ENCODE data around the gene HSD11B2.
"Not testable (repeated sequence)": the region's sequence is repeated elsewhere in the genome, so short reads cannot be mapped to it uniquely, and the experiment has no call there.

The HSD11B2 gene

DNA sequence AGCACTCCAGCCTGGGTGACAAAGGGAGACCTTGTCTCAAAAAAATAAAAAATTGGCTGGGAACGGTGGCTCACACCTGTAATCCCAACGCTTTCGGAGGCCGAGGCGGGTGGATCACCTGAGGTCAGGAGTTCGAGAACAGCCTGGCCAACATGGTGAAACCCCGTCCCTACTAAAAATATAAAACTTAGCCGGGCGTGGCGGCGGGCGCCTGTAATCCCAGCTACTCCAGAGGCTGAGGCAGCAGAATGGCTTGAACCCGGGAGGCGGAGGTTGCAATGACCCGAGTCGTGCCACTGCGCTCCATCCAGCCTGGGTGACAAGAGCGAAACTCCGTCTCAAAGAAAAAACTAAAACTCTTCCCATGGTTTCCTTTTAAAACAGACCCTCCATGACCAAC lies 15.5 kb upstream of the HSD11B2 start:
- DNase-seq = not testable (repeated sequence)

DNA sequence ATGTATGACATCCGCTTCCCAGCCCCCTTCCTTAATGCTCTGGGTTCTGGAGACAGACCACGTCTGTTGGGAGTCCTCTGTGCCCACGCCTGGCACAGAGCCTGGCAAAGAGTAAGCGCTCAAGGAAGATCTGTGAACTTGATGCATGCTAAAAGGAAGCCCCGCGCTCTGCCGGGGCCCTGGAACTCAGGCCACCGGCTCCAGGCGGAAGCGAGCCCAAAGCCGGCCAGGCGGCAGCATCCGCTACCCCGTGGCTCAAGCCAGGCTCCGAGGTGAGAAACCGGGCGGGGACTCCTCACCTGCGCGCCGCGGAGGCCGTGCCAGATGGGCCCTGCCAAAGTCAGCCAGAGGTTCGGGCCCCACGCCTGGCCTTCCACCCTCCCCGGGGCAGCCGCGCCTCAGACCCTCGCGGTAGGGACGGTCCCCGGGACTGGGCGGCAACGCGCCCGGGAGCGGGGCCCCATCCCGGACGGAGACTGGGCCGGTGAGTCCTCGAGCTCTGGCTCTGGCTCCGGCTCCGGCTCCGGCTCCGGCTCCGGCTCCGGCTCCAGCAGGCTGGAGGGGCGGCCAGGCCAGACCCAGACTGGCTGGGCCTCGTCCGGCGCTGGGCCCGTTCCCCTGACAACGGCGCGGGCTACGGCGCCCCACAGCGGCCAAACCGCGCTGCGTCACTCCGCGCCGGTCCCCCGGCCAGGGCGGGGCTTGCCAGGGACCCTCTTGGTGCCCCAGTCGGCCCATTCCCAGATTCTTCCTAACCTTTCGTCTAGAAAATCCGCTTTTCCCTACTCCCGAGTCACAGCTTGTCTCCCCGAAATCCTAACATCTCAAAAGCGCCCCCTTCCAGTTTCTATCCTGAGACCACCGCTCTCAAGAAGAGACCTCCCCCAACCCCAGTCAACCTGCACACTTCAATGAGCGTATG lies 14.8 kb upstream of the HSD11B2 start, which contains the start of gene ZDHHC1:
TSS of gene ZDHHC1 (minus strand) at position 606 of the 922 bp plus-strand sequence. CDS start 8,702 bp downstream, outside the sequence.
- DNase-seq = peak; percentile 74

DNA sequence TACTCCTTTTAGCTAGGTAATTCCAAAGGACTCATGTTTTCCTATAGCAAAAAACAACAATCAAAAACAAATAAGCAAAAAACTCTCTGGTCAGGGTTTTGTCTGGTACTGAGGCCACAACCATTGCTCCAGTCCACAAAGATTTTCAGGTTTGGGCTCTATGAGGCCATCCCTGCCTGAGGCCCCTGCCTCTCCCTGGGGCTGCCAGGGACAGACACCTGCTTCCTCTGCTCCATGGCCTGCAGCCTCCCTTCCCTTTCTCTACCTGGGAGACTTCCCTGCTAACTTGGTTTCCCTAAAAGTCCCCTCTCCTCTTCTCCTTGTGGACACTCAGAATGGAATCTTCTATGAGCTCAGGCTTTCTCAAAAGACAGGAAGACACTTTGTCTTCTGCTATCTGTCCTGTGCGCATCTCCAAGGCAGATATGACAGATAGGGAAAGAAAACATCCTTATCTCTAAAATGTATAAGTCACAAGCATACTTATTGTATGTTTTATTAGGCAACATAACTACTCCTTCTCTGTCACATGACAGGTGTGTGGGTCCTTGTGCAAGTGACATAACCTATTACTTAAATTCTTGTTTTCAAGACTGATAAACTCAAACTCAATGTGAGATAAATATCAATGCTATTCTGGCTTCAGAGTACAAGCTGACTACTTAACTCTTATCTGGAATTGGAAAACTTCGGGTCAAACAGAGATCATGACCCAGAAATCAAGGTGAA lies 13.4 kb upstream of the HSD11B2 start:
- DNase-seq = no peak

DNA sequence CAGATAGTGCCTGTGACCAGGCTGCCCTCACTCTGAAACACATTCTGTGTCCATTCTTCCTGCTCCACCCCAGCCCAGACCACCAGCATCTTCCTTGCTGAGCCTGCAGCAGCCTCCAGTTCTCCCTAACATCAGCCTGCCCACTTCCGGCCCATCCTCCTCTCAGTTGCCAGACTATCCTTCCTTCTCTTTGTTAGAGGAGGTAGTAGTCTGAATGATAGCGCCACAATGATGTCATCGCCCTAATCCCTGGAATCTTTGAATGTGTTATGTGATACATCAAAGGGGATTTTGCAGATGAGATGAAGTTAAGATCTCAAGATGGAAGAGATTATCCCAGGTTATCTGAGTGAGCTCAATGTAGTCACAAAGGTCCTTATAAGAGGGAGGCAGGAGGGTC lies 11.4 kb upstream of the HSD11B2 start:
- DNase-seq = peak; percentile 36

DNA sequence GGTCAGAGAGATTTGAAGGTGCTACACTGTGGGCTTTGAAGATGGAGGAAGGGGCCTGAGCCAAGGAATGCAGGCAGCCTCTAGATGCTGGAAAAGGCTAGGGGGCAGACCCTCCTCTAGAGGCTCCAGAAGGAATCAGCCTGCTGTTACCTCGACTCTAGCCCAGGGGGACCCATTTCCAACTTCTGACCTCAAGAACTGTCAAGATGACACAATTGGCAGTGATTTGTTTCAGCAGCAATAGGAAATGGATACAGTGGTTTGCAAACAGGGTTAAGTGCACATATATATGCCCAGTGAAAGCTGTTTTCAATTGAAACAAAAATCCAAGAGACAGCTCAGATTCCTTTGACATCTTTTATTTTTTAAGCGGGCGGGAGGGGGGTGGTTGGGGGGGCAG lies 11.0 kb upstream of the HSD11B2 start:
- DNase-seq = no peak

DNA sequence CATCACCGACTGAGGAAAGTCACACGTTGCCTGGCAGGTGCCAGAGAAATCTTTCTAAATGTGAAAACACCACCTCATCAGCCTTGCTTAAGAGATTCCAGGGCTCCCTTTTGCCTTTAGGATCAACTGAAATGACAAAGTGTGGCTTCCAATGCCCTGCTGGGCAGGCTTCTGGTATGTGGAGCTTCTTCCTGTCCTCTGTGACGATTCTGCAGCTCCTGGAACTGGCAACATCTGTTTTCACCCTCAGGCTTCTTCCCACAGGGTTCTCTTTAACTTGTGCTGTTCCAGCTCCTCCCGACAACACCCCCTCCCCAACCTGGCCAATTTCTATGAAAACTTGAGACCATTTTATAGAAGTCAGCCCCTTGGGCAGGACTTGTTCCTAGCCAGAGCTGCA lies 9.9 kb upstream of the HSD11B2 start:
- DNase-seq = no peak

DNA sequence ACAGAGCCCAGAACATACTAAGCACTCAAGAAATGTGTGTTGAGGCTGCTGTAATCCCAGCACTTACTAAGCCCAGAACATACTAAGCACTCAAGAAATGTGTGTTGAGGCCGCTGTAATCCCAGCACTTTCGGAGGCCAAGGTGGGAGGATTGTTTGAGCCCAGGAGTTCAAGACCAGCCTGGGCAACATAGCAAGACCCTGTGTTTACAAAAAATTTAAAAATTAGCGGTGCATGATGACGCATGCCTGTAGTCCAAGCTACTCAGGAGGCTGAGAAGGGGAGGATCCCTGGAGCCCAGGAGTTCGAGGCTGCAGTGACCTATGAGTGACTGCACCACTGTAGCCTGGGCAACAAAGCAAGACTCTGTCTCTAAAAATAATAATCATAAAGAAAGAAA lies 7.9 kb upstream of the HSD11B2 start:
- DNase-seq = no peak

DNA sequence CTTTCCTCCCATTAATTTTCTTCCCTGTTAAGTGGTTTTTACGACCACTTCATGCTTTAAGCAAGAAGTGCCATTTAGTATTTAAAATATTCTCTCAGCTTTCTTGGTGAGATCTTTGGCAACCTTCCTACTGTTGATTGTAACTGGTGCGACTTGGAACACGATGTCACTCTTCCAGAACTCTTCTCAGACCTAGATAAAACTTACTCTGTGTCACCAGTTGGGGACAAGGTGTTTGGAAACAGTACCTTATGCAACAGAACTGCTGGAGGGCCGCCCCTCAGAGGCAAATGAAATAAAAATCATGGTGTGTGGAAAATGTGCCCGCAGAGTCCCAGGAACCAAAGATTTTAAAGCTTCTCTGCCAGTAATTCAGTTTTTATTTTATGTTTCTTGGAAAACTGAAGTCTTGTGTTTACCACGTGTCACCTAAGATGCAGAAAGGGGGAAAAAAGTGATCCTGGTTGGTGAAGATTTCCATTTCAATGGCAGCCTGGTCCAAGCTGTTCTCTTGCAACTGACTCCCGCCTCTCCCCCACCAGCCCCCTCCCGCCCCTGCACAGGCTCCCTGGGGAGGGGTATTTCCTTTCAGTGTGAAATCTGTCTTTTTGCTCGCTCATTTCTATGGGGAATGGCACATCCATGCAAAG lies 7.2 kb upstream of the HSD11B2 start:
- DNase-seq = no peak

DNA sequence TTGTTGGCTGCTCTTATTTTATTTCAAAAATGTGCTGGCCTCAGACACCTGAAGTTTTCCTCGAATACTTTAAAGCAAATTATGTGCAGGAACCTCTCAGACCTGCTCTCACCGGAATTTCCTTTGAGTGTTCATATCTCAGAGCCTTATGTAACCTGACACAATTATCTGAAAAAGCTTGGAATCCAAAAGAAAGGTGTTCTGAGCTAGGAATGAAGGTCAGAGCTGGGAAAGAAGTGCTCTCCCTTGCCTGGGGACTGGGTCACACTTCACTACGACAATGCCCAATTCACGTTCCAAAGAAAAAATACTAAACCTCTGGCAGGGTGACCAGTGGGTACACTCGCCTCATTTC lies 6.7 kb upstream of the HSD11B2 start:
- no peak for DNase-seq

DNA sequence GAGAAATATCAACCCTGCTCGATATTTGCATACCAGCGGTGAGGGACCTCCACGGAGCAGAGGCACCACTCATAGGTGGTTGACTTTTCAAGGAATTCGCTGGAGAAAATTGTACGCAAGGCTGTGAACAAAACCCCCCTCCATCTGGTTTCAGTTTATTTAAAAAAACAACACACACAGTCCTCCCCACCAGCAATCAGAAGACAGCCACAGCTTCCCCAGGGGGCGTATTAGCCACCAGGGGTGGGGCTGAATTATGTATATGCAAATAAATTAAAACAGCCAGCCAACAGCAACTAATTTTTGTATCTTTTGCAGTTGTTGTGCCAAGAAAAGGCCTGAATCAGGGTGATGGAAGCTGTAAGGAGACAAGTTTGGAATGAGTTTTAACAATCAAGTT lies 5.9 kb upstream of the HSD11B2 start:
- peak; percentile 57 for DNase-seq

DNA sequence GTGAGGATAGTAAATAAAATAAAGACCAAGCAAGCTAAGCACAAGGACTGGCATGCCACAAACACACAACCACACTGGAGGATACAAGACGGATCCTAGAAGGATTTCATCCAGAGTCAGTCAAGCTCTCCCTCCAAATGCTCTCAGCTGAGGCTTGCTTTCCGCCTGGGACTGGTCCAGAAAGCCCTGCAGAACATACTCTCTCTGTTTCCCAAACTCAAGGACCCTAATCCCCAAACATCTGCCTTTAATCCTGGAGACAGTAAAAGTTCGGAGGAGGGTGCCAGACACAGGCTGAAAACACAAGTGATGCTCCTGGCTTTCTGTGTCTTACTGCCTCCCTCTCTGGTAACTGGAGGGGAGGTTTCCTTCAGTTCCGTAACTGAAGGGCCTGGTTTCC lies 5.3 kb upstream of the HSD11B2 start:
- DNase-seq = no peak

DNA sequence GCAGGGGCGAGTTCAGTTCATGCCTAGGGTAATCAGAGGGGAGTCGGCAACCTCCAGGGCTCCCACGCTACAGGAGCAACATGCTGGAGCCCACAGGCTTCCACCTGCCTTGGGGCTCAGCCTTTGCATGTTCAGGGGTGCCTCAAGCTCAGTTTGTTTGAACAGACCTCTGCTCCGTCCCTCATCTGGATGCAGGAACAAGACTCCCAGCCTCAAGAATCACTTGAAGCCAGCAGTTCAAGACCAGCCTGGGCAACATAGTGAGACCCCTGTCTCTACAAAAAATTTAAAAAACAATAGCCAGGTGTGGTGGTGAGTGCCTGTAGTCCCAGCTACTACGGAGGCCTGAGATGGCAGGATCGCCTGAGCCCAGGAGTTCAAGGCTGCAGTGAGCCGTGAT lies 4.9 kb upstream of the HSD11B2 start:
- no peak for DNase-seq

DNA sequence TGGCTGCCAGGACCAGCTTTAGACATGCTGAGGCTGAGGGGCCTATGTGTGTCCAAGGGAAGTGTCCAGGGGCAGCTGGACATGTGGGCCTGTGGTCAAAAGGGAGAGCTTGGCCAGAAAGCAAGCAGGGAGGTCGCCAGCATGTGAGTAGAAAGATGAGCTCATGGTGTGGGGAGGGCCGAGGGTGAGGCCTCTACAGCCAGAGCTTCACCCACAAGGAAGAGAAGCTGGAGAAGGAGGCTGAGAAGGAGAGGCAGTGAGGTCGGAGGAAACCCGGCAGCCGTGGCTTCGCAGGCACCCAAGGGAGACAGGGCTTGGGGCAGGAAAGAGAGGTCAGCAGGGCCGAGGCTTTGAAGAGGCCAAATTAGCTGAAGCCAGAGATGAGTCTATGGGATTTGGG lies 4.0 kb upstream of the HSD11B2 start:
- no peak for DNase-seq

DNA sequence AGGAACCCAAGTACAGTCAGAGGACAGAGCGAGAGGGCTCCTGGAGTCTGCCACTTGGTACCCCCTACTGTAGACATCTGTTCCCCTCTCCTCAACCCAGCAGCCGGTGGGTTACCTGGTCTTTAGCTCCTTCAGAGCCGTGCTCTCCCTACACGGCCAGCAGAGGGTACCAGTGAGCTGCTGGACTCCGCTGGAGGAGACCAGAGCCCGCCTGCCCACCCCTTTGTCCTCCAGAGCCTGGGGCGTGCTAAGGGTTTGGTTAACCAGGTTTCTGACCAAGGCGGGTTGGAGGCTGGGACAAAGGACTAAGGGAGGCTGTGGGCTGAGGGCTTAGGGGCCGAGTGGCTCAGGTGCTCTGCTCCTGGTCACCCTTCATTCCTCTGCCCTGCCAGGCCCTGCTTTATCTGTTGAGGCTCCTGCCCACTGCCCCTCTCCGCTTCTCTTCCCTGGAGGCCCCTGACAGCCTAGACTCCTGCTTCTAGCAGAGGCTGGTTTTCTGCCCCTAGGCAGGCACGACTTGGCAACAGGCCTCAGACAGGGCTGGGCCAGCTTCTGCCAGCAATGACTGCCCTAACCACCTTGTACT lies 2.7 kb upstream of the HSD11B2 start:
- DNase-seq = peak; percentile 52

DNA sequence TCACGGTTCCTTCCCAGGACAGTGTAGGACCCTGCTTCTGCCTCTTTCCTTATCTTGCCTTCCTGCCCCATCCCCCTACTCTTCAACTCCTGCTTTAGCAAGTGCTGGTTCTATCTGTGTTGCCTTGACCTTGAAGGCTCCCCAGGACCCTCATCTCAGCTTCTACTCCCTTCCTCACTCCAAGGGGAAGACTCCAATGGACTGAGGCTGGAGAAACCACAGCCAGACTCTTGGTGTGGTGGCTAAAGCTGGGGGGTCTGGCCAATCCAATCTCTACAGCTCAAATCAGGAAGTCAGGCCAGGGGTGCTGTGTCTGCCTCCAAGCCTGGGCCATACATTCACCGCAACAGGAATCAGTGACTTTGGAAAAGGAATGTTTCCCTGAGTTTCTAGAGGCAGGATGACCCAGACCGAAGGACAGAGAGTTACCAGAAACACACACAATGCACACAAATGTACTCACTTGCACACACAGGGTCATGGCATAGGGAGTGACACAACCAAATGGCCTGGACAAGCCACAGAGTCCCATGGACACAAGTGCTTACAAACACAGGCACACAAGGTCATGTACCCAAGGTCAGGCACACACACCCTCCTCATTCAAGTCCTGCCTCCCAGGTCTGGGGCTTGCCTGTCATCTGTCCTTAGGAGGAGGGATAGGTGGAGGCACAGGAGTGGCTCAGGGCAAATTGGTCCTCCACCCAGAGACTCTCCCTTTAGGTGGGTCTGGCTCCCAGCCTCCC lies 1.7 kb upstream of the HSD11B2 start:
- no peak for DNase-seq

DNA sequence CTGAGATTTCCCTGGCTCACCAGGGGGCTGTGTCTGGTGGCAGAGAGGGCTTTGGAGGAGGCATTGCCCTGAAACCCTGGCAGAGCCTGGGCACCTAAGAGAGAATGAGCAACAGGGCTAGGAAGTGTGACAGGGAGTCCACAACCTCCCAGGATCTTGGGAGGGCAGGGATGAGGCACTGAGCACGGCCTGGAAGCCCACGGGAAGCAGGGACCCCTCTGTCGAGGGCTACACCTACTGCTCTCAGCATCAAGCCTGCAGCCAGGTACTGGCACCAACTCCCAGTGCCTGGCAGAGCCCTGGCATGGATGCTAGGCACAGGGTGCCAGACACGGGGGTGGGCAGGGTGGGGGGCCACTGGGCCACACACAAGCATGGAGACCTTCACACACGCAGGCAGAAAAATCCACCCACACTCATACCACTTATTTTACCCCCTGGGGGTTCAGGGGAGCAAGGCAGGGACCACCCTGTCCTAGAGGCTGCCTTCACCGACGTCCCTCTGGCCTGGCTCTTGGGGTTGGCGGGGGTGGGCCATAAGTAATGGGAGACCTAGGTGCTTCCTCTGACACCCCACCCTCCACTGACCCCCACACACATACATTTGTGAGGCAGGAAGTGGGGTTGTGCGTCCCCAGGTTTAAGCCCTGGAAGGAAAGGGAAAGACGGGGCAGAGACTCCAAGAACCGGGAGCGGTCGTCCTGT lies 970 bp upstream of the HSD11B2 start:
- DNase-seq = no peak

DNA sequence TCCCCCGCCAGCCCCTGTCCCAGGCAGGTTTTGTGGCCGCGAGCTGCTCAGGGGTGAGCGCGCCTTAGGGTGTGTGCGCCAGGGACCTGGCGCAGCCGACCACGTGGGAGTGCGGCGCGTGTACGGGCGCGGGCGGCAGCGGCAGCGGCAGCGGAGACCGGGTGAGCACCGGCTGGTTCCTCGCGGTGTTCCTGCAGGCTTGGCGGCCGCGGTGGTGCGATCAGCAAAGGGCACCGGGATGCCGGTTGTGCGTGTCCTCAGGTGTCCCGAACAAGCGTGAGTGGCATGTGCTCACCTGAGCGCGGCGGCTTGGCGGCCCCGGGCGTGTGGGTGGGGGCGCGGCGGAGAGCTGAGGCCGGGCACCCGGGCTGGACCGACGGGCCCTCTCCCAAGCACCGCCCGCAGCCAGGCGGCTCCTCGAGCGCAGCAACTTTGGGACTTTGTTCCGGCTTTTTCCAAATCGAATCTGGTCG lies 381 bp upstream of the HSD11B2 start:
- DNase-seq = no peak

DNA sequence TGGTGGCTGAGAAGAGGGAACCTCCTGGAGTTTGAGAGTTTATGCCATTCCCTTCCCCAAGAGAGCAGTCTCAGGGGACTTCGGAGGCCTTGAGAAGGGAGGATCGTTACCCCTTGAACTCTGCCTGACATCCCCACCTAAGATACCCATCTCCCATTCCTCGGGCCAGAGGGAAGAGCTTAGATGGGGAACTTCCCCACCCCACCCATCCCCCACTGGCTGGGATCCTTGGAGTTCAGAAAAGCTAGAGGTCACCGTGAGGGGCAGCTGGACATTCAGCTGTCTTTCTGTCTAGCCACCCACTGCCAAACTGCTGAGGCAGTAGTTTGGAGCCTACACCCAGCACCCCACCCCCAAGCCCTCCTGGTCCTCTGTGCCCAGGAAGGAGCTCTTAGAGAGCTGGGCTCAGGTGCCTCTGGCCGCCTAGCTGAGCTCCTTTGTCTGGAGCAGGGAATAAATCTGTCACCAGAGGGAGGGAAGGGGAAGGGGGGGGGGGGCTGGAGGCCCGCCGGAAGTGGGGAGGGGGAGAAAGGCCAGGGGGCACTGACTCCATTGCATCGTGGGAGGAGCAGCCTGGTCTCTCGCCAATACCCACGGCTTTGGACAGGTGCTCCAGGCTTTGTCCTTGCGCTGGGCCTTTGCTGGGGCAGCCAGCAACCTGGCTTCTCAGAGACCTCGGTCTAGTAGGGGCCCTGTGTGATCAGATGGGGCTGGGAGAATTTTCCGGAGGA lies 1.0 kb downstream of the HSD11B2 start:
- DNase-seq = no peak

DNA sequence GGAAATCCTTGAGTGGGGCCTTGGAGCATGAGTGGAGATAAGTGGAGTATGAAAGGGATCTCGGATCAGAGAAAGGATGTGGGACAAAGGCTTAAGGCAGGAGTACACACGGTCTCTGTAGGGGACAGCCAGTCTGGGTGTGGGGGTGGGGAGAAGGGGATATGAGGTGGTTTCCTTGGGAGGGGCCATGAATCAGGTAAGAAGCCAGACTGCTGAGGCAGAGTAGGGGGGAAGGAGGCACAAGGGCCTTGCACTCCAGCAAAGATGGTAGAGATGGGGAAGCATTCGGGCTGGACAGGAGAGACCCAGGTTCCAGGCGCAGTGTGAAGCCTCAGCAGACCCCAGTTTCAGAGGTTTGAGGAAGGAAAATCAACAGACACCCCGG lies 1.6 kb downstream of the HSD11B2 start:
- no peak for DNase-seq

DNA sequence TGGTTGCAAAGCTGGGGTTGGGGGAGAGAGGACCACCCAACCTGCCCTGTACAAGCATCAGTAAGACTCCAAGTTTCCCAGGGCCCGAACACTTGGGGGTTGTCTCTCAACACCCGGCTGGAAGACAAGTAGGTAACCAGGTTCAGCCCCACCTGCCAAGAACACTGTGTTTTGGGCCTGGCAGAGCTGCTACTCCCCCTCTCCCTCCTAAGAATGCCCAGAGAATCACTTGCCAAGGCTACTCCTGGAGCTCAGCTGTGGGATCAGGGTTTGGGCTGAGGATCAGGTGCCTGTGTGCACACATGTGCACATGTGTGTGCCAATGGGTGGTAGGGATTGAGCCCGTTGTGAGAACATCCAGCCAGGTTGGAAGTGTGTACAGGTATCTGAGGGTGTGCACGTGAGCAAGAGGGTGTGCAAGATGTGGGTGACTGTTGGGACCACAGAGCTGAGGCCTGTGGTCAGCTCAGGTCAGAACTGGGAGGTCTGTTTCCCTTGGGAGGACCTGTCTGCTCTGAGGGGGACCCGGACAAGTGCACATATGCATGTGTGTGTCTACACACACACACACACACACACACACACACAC lies 2.3 kb downstream of the HSD11B2 start:
- no peak for DNase-seq
